Measurements from ENCODE around the gene SPACA7.
"Not testable (repeated sequence)": the region's sequence is repeated elsewhere in the genome, so short reads cannot be mapped to it uniquely, and the experiment has no call there.

Gene SPACA7

GRCh38 chr13:112432734-112433133, 56.6 kb downstream of the SPACA7 start:
- DNase-seq = not testable (repeated sequence)

GRCh38 chr13:112433517-112433916, 57.4 kb downstream of the SPACA7 start:
- DNase-seq = not testable (repeated sequence)

GRCh38 chr13:112434032-112434431, 57.9 kb downstream of the SPACA7 start:
- DNase-seq = no peak

GRCh38 chr13:112434937-112435523, 58.9 kb downstream of the SPACA7 start:
- no peak for DNase-seq

GRCh38 chr13:112435973-112436372, 59.8 kb downstream of the SPACA7 start:
- no peak for DNase-seq

- no peak for DNase-seq
These were observed 61.9 kb downstream of the SPACA7 start for GRCh38 chr13:112438094-112438493.

GRCh38 chr13:112438515-112438914, 62.4 kb downstream of the SPACA7 start:
- DNase-seq = no peak

- DNase-seq = no peak
These were observed 65.1 kb downstream of the SPACA7 start for GRCh38 chr13:112441226-112441625.

- DNase-seq = no peak
These were observed 65.7 kb downstream of the SPACA7 start for GRCh38 chr13:112441779-112442310.

- DNase-seq = no peak
These were observed 66.4 kb downstream of the SPACA7 start for GRCh38 chr13:112442483-112443090.

- no peak for DNase-seq
These were observed 67.2 kb downstream of the SPACA7 start for GRCh38 chr13:112443191-112443994.

- peak; percentile 37 for DNase-seq
These were observed 67.8 kb downstream of the SPACA7 start for GRCh38 chr13:112443995-112444311.

- no peak for DNase-seq
These were observed 68.6 kb downstream of the SPACA7 start for GRCh38 chr13:112444416-112445399.

GRCh38 chr13:112445411-112446271, 69.5 kb downstream of the SPACA7 start:
- DNase-seq = no peak

- no peak for DNase-seq
These were observed 70.2 kb downstream of the SPACA7 start for GRCh38 chr13:112446347-112446861.

- DNase-seq = no peak
These were observed 70.7 kb downstream of the SPACA7 start for GRCh38 chr13:112446867-112447266.

- DNase-seq = no peak
These were observed 71.2 kb downstream of the SPACA7 start for GRCh38 chr13:112447306-112447705.

- no peak for DNase-seq
These were observed 71.8 kb downstream of the SPACA7 start for GRCh38 chr13:112447761-112448603.

GRCh38 chr13:112448621-112449544, 72.7 kb downstream of the SPACA7 start:
- DNase-seq = no peak

All from NCI-H1694 (cell line).